Neural cell (in vitro differentiated cells): ENCODE data around the gene PPP2R2B.
"Not testable (repeated sequence)": the region's sequence is repeated elsewhere in the genome, so short reads cannot be mapped to it uniquely, and the experiment has no call there.

Experiments
- CTCF ChIP-seq: fragments of 450-650 bp; IDR thresholded peaks from 2 replicates; pipeline ENCODE4 v1.5.1; 2014; ENCODE audit warnings: antibody characterized with exemption, mild to moderate bottlenecking, moderate library complexity; ENCODE audit not compliant: poor library complexity, severe bottlenecking
- EP300 ChIP-seq: fragments of 450-650 bp; conservative IDR thresholded peaks from 2 replicates; pipeline ENCODE4 v1.6.1; 2014; ENCODE audit warnings: antibody characterized with exemption, mild to moderate bottlenecking, moderate library complexity; ENCODE audit not compliant: poor library complexity, severe bottlenecking
- REST ChIP-seq: IDR thresholded peaks from 2 replicates; pipeline ENCODE4 v1.6.1; 2012; ENCODE audit warnings: borderline replicate concordance
- SMC3 ChIP-seq: fragments of 450-650 bp; conservative IDR thresholded peaks from 2 replicates; pipeline ENCODE4 v1.6.1; 2014; ENCODE audit warnings: antibody characterized with exemption, mild to moderate bottlenecking, moderate library complexity; ENCODE audit not compliant: poor library complexity

- not testable (repeated sequence) for TF ChIP-seq REST, CTCF, EP300, SMC3
Observed at GRCh38 chr5:146609731-146610130, 268.8 kb downstream of the PPP2R2B start.
